ENCODE data around the gene ALPG. TPM values are rescaled to one million over a fixed set of nuclear protein-coding genes. Genes with fewer than 3 reads are reported as not detected.

Gene ALPG
- total and polyA plus RNA-seq, 2 donors (not counting 1 experiment from before 2014, with no cell fraction given), result not detected

DNA sequence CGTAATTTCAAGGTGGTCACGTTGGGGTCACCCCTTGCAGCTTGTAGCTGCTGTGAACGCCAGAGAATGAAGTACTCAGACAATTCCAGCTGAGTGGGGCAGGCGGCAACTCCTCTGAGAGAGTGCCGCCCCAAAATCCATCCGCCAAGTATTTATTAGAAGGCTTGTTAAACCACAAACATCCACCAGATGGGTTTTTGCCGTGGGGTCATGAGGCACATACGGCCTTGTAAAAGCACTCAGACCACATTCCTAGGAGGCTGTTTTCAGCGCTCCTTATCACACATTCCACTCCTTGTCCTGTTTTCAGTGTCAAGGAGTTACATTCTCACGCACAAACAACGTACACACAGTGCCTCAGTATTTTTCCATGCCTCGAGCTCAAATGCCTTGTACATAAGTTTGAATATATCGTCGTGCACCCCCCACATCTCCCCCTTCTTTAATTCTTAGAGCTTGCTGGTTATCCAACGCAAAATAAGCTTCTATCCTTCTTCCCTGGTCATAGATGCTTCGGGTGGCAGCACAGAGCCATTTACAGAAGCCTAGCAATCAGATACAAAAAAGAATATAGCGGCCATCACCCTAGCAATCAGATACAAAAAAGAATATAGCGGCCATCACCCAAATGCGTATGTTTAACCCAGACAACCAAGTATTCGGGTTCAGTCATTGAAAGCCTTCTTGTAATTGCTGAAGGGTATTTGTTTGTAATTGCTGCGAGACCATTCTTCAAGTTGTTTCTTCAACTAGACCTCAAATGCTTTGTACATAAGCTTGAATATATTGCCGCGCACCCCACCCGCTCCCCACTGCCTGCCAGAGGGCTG, 20.8 kb upstream of the ALPG start:
- Mint-ChIP-seq H3K4me3 (peak overlapping the region; percentile 32), H3K9me3 (ENCODE audit: insufficient read depth) (no peaks in the 10 kb centered on the region), H3K27me3 (peaks cover 34% of the 10 kb centered on the region), H3K4me1 (peaks cover 19% of the 10 kb centered on the region), H3K27ac (no peak overlapping the region)
- WGBS (ENCODE audit: insufficient coverage), result 40% methylated on average over 21 of the region's 24 CpGs
- H3K4me3 ChIP-seq (ENCODE audit: control extremely low read depth in 1 of 5, extremely low read depth in 1 of 5, insufficient read depth in 1 of 5, low read depth in 2 of 5, low read length in 4 of 5), result no peak overlapping the region
- no peak for TF ChIP-seq EZH2 (IDR thresholded peaks at IDR 0.05; ENCODE audit: borderline replicate concordance, insufficient read depth, low read depth, low read length, poor library complexity, severe bottlenecking)
- TF ChIP-seq, protein P1, sequence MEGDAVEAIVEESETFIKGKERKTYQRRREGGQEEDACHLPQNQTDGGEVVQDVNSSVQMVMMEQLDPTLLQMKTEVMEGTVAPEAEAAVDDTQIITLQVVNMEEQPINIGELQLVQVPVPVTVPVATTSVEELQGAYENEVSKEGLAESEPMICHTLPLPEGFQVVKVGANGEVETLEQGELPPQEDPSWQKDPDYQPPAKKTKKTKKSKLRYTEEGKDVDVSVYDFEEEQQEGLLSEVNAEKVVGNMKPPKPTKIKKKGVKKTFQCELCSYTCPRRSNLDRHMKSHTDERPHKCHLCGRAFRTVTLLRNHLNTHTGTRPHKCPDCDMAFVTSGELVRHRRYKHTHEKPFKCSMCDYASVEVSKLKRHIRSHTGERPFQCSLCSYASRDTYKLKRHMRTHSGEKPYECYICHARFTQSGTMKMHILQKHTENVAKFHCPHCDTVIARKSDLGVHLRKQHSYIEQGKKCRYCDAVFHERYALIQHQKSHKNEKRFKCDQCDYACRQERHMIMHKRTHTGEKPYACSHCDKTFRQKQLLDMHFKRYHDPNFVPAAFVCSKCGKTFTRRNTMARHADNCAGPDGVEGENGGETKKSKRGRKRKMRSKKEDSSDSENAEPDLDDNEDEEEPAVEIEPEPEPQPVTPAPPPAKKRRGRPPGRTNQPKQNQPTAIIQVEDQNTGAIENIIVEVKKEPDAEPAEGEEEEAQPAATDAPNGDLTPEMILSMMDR (IDR thresholded peaks at IDR 0.05), result no peak
- H3K36me3 ChIP-seq (replicated peaks in 1 of 2; ENCODE audit: control extremely low read depth in 1 of 2, control insufficient read depth in 1 of 2, extremely low read depth in 1 of 2, insufficient read depth in 2 of 2, low read length in 1 of 2), result no peaks in the 10 kb centered on the region
- peaks cover 0 to 26% (median 6%) of the 10 kb centered on the region in 4 experiments for H3K27me3 ChIP-seq (replicated peaks in 1 of 4; ENCODE audit: control extremely low read depth in 1 of 4, control insufficient read depth in 3 of 4, insufficient read depth in 4 of 4, low read length in 3 of 4)
- no peaks in the 10 kb centered on the region for H3K79me2 ChIP-seq (ENCODE audit: control insufficient read depth, insufficient read depth, low read length)
- POLR2A ChIA-PET, result no interaction called here
- DNase-seq (no peak), ATAC-seq (ENCODE audit: low read depth) (no peak)
- H4K20me1 ChIP-seq (ENCODE audit: control insufficient read depth, insufficient read depth, low read length, poor library complexity, severe bottlenecking), result no peaks in the 10 kb centered on the region
- H3K27ac ChIP-seq (ENCODE audit: low read length in 2 of 2), result no peak overlapping the region
- peak overlapping the region; percentile 22 for H3K4me2 ChIP-seq (replicated peaks; ENCODE audit: low read depth, low read length, poor library complexity, severe bottlenecking)
- peaks cover 11 to 15% of the 10 kb centered on the region in 2 donors for H3K4me1 ChIP-seq (ENCODE audit: control insufficient read depth in 2 of 2, insufficient read depth in 2 of 2, low read length in 2 of 2)
- no peak overlapping the region for H3K9ac ChIP-seq (ENCODE audit: low read length)
- intact Hi-C loops (cut with micrococcal nuclease), result no loop called here
- H3K9me3 ChIP-seq (ENCODE audit: control extremely low read depth in 1 of 3, control insufficient read depth in 2 of 3, insufficient read depth in 1 of 3, low read length in 2 of 3), result peaks cover 0 to 27% (median 0%) of the 10 kb centered on the region in 3 donors
- CTCF ChIA-PET, result no interaction called here
- H2AFZ ChIP-seq (ENCODE audit: insufficient read depth, low read depth, low read length, poor library complexity, severe bottlenecking), result no peak overlapping the region

DNA sequence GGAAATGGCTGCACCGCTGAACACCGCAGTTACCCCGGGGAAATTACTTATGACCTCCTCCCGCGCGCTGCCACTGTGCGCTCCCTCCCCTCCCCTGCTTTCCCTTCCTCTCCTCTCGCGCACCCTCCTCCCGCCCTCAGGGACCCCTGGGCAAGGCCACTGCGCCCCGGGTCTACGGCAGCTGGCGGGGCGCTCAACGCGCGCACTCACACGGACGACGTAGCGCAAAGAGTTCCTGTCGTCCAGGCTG, 20.2 kb upstream of the ALPG start:
- Histone ChIP-seq H3K27me3 (replicated peaks in 1 of 4; ENCODE audit: control extremely low read depth in 1 of 4, control insufficient read depth in 3 of 4, insufficient read depth in 4 of 4, low read length in 3 of 4) (peaks cover 0 to 26% (median 7%) of the 10 kb centered on the region in 4 experiments), H4K20me1 (ENCODE audit: control insufficient read depth, insufficient read depth, low read length, poor library complexity, severe bottlenecking) (no peaks in the 10 kb centered on the region), H3K9ac (ENCODE audit: low read length) (no peak overlapping the region), H2AFZ (ENCODE audit: insufficient read depth, low read depth, low read length, poor library complexity, severe bottlenecking) (no peak overlapping the region), H3K79me2 (ENCODE audit: control insufficient read depth, insufficient read depth, low read length) (no peaks in the 10 kb centered on the region), H3K4me3 (ENCODE audit: control extremely low read depth in 1 of 5, extremely low read depth in 1 of 5, insufficient read depth in 1 of 5, low read depth in 2 of 5, low read length in 4 of 5) (no peak overlapping the region), H3K9me3 (ENCODE audit: control extremely low read depth in 1 of 3, control insufficient read depth in 2 of 3, insufficient read depth in 1 of 3, low read length in 2 of 3) (peaks cover 0 to 27% (median 0%) of the 10 kb centered on the region in 3 donors), H3K36me3 (replicated peaks in 1 of 2; ENCODE audit: control extremely low read depth in 1 of 2, control insufficient read depth in 1 of 2, extremely low read depth in 1 of 2, insufficient read depth in 2 of 2, low read length in 1 of 2) (no peaks in the 10 kb centered on the region), H3K4me1 (ENCODE audit: control insufficient read depth in 2 of 2, insufficient read depth in 2 of 2, low read length in 2 of 2) (peaks cover 11 to 15% of the 10 kb centered on the region in 2 donors), H3K4me2 (replicated peaks; ENCODE audit: low read depth, low read length, poor library complexity, severe bottlenecking) (peak overlapping the region; percentile 22), H3K27ac (ENCODE audit: low read length in 2 of 2) (no peak overlapping the region)
- POLR2A ChIA-PET, result no interaction called here
- Mint-ChIP-seq H3K4me3 (peak overlapping the region; percentile 32), H3K27ac (no peak overlapping the region), H3K4me1 (peaks cover 19% of the 10 kb centered on the region), H3K27me3 (peaks cover 36% of the 10 kb centered on the region), H3K9me3 (ENCODE audit: insufficient read depth) (no peaks in the 10 kb centered on the region)
- CTCF ChIA-PET, result no interaction called here
- intact Hi-C loops (cut with micrococcal nuclease), result no loop called here
- ATAC-seq (ENCODE audit: low read depth), result no peak
- no peak for TF ChIP-seq EZH2 (IDR thresholded peaks at IDR 0.05; ENCODE audit: borderline replicate concordance, insufficient read depth, low read depth, low read length, poor library complexity, severe bottlenecking)
- TF ChIP-seq, protein P1 (IDR thresholded peaks at IDR 0.05), result no peak
- 53% methylated on average over 23 of the region's 23 CpGs for WGBS (ENCODE audit: insufficient coverage)
- no peak for DNase-seq
